Measurements from ENCODE around the gene ABHD11. TPM values are rescaled to one million over a fixed set of nuclear protein-coding genes. Genes with fewer than 3 reads are reported as not detected.
"Not testable (repeated sequence)": the region's sequence is repeated elsewhere in the genome, so short reads cannot be mapped to it uniquely, and the experiment has no call there.

The ABHD11 gene
- total and polyA plus RNA-seq, 4 donors = 9.9 to 22.3 (median 15.8) TPM

DNA sequence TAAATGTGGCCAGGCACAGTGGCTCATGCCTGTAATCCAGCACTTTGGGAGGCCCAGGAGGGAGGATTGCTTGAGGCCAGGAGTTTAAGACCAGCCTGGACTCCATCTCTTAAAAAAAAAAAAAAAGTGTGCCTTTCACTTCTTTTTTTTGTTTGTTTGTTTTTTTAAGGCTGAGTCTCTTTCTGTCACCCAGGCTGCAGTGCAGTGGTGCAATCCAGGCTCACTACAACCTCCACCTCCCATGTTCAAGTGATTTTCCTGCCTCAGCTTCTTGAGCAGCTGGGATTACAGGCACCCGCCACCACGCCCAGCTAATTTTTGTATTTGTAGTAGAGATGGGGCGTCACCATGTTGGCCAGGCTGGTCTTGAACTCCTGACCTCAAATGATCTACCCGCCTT is 16.4 kb downstream of the ABHD11 start:
- H3K27me3 ChIP-seq (ENCODE audit: control insufficient read depth, insufficient read depth, low read length); H3K9me3 ChIP-seq (ENCODE audit: control insufficient read depth, insufficient read depth, low read length); H3K36me3 ChIP-seq (ENCODE audit: control insufficient read depth, insufficient read depth, low read length); H3K27ac ChIP-seq (ENCODE audit: low read depth, low read length); H3K4me3 ChIP-seq (ENCODE audit: low read depth, low read length); DNase-seq (ENCODE audit: low read depth in 4 of 6, low spot score in 6 of 6): not testable (repeated sequence)
- peaks cover 41% of the 10 kb centered on the region for H3K4me1 ChIP-seq (ENCODE audit: control insufficient read depth, insufficient read depth, low read length)
- 89% methylated on average over 4 of the region's 4 CpGs for WGBS (ENCODE audit: insufficient coverage)

DNA sequence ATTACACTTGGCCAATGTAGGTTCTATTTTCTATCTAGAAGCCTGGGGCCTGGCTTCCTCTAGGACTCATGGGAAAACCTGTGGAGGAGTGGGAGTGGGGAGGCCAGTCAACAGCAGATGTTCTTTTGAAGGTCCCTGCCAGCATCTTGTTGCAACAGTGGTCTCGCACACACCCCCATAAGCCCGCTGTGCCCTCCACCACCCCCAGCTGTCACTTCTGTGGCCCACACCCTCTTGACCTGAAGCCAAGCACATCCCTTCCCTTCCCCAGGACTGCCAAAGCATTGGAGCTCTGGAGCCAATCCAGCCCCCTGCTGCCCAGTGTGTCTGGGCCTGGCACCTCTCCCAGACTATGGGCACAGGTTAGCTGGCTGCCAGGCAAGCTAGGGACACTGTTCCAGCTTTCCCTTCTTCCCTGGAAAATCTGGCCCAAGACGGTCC is 17.2 kb downstream of the ABHD11 start:
- 28% methylated on average over 3 of the region's 3 CpGs for WGBS (ENCODE audit: insufficient coverage)
- Histone ChIP-seq H3K27ac (ENCODE audit: low read depth, low read length) (no peak overlapping the region), H3K4me1 (ENCODE audit: control insufficient read depth, insufficient read depth, low read length) (peaks cover 41% of the 10 kb centered on the region), H3K9me3 (ENCODE audit: control insufficient read depth, insufficient read depth, low read length) (no peaks in the 10 kb centered on the region), H3K36me3 (ENCODE audit: control insufficient read depth, insufficient read depth, low read length) (peaks cover 3% of the 10 kb centered on the region), H3K27me3 (ENCODE audit: control insufficient read depth, insufficient read depth, low read length) (no peaks in the 10 kb centered on the region), H3K4me3 (ENCODE audit: low read depth, low read length) (no peak overlapping the region)
- peak in 4 of 6 donors; percentile 71 to 93 (median 86) for DNase-seq (ENCODE audit: low read depth in 4 of 6, low spot score in 6 of 6)

DNA sequence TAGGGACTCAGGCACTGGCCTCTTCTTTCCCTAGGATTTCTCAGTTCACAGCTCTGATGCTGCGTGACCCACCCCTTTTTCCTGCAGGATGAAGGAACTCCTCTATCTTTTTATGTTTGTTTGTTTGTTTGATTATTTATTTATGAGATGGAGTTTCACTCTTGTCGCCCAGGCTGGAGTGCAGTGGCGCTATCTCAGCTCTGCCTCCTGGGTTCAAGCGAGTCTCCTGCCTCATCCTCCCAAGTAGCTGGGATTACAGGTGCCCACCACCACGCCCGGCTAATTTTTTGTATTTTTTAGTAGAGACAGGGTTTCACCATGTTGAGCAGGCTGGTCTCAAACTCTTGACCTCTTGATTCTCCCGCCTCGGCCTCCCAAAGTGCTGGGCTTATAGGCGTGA is 18.2 kb downstream of the ABHD11 start:
- 97% methylated on average over 7 of the region's 9 CpGs for WGBS (ENCODE audit: insufficient coverage)
- H3K27ac ChIP-seq (ENCODE audit: low read depth, low read length) = not testable (repeated sequence)

DNA sequence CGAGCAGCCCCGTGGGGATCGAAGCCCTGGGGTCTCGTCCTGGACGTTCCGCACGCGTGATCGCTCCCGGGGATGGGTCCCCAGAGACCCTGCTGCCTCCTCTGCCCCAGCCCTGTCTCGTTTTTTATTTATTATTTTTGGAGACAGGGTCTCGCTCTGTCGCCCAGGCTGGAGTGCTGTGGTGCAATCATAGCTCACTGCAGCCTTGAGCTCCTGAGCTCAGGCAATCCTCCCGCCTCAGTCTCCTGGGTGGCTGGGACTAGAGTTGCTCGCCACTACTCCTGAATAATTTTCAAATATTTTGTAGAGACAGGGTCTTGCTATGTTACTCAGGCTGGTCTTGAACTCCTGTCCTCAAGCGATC is 18.8 kb downstream of the ABHD11 start:
- H3K4me1 ChIP-seq (ENCODE audit: control insufficient read depth, insufficient read depth, low read length) = peaks cover 41% of the 10 kb centered on the region
- 29% methylated on average over 3 of the region's 16 CpGs for WGBS (ENCODE audit: insufficient coverage)
- H3K36me3 ChIP-seq (ENCODE audit: control insufficient read depth, insufficient read depth, low read length) = peaks cover 11% of the 10 kb centered on the region
- H3K27me3 ChIP-seq (ENCODE audit: control insufficient read depth, insufficient read depth, low read length) = no peaks in the 10 kb centered on the region
- H3K4me3 ChIP-seq (ENCODE audit: low read depth, low read length) = peak overlapping the region; percentile 37
- H3K27ac ChIP-seq (ENCODE audit: low read depth, low read length) = no peak overlapping the region
- no peaks in the 10 kb centered on the region for H3K9me3 ChIP-seq (ENCODE audit: control insufficient read depth, insufficient read depth, low read length)
- DNase-seq (ENCODE audit: low read depth in 4 of 6, low spot score in 6 of 6) = no peak

More for the DNA sequence above, 18.2 kb downstream of the ABHD11 start:
- not testable (repeated sequence) for H3K36me3 ChIP-seq (ENCODE audit: control insufficient read depth, insufficient read depth, low read length); DNase-seq (ENCODE audit: low read depth in 4 of 6, low spot score in 6 of 6); H3K4me3 ChIP-seq (ENCODE audit: low read depth, low read length); H3K27me3 ChIP-seq (ENCODE audit: control insufficient read depth, insufficient read depth, low read length); H3K9me3 ChIP-seq (ENCODE audit: control insufficient read depth, insufficient read depth, low read length)
- H3K4me1 ChIP-seq (ENCODE audit: control insufficient read depth, insufficient read depth, low read length) = peaks cover 41% of the 10 kb centered on the region

DNA sequence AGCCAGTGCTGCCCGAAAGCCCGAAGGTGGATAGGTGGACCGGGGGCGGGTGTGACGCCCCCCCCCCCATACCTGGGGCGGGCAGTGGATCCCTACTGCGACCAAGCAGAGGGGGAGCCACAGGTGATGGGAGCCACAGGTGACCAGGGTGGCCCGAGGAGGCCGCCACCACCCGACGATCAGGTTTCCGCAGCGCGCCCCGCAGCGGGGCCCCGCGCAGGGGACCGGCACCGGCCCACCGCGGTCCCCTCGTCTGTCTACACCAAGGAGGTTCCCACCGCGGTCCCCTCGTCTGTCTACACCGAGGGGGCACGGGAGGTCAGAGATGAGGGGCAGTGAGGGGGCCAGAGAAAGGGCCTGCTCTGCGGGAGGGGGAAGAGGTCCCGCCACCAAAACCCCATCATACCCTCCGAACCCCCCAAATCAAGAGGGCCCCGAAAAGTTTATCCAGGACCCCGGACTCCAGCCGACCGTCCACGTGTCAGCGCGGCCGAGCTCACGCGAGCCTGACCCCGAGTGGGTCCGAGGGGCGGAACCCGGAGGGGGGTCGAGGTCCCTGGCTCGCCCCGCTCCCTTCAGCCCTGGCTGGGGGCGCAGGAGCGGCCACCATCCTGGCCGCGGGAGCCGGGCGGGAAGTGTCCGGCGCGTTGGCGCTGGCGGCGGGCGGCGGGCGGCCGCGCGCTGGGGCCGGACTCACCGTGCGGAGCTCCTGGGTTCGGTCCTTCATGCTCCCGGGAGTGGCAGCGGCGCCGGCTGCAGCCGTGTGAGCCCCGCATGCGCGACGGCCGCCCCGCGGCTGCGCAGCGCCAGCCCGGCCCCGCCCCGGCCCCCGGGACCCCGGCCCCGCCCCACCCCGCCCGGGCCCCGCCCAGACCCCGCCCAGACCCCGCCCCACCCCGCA is 19.4 kb downstream of the ABHD11 start, which contains the start of gene STX1A:
Gene STX1A, minus strand, starts transcription at position 765 of the 901 bp plus-strand sequence. Its CDS starts 38 bp downstream, at position 727.
- peak in 2 of 6 donors; percentile 85 to 87 for DNase-seq (ENCODE audit: low read depth in 4 of 6, low spot score in 6 of 6)
- WGBS (ENCODE audit: insufficient coverage) = under 1% methylated on average over 63 of the region's 96 CpGs
- Histone ChIP-seq H3K36me3 (ENCODE audit: control insufficient read depth, insufficient read depth, low read length) (peaks cover 11% of the 10 kb centered on the region), H3K27ac (ENCODE audit: low read depth, low read length) (no peak within 1 kb of the TSS), H3K27me3 (ENCODE audit: control insufficient read depth, insufficient read depth, low read length) (no peaks in the 10 kb centered on the region), H3K4me1 (ENCODE audit: control insufficient read depth, insufficient read depth, low read length) (peaks cover 41% of the 10 kb centered on the region), H3K4me3 (ENCODE audit: low read depth, low read length) (peak within 1 kb of the TSS; percentile 60), H3K9me3 (ENCODE audit: control insufficient read depth, insufficient read depth, low read length) (no peaks in the 10 kb centered on the region)

DNA sequence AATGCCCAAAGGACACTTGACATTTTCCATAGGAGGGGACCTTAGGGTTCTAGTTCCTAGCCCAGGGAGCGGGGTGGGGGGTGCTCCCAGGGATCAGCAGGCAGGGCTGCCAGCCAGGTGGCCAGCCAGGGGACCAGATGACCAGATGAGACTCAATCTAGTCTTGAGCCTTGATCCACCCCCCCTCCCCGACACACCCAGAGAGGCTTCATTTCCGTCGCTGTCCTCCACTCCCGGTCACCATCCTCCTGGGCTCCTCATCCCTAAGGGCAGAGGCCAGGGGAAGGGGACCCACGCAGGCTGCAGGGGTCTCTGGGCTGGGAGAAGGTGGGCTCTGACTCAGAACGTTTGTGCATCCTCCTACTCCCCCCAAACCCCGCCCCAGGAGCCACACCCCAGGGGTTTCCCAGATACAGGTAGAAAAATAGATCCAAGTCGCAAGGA is 20.1 kb downstream of the ABHD11 start:
- H3K4me1 ChIP-seq (ENCODE audit: control insufficient read depth, insufficient read depth, low read length) = peaks cover 41% of the 10 kb centered on the region
- no peak overlapping the region for H3K27ac ChIP-seq (ENCODE audit: low read depth, low read length)
- no peaks in the 10 kb centered on the region for H3K27me3 ChIP-seq (ENCODE audit: control insufficient read depth, insufficient read depth, low read length)

DNA sequence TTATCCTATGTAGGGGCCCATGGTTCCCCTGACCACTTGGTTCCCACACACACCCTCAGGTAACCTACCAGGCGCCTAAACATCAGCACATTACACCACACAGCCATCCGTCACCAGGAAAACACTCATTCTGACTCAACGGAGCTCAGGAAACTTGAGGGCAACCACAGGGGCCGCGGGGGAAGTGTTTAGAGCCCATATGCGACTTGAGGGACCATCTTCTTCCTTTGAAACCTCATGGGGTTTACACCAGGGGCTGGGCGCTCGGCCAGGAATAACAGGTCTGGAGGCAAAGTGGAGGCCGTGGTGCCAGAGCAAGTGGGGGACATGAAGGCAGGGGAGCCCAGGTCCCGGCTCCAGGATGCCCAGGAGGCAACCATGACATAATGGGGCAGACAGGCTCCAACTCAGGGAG is 20.6 kb downstream of the ABHD11 start:
- H3K4me1 ChIP-seq (ENCODE audit: control insufficient read depth, insufficient read depth, low read length) = peaks cover 41% of the 10 kb centered on the region
- H3K27me3 ChIP-seq (ENCODE audit: control insufficient read depth, insufficient read depth, low read length) = no peaks in the 10 kb centered on the region
- H3K4me3 ChIP-seq (ENCODE audit: low read depth, low read length) = no peak overlapping the region
- H3K9me3 ChIP-seq (ENCODE audit: control insufficient read depth, insufficient read depth, low read length) = no peaks in the 10 kb centered on the region
- H3K27ac ChIP-seq (ENCODE audit: low read depth, low read length) = no peak overlapping the region
- peaks cover 11% of the 10 kb centered on the region for H3K36me3 ChIP-seq (ENCODE audit: control insufficient read depth, insufficient read depth, low read length)
- WGBS (ENCODE audit: insufficient coverage) = 78% methylated on average over 10 of the region's 10 CpGs
- DNase-seq (ENCODE audit: low read depth in 4 of 6, low spot score in 6 of 6) = no peak

More for the DNA sequence above, 20.1 kb downstream of the ABHD11 start:
- DNase-seq (ENCODE audit: low read depth in 4 of 6, low spot score in 6 of 6) = no peak
- WGBS (ENCODE audit: insufficient coverage) = 48% methylated on average over 2 of the region's 9 CpGs
- peaks cover 11% of the 10 kb centered on the region for H3K36me3 ChIP-seq (ENCODE audit: control insufficient read depth, insufficient read depth, low read length)
- peak overlapping the region; percentile 60 for H3K4me3 ChIP-seq (ENCODE audit: low read depth, low read length)
- H3K9me3 ChIP-seq (ENCODE audit: control insufficient read depth, insufficient read depth, low read length) = no peaks in the 10 kb centered on the region

DNA sequence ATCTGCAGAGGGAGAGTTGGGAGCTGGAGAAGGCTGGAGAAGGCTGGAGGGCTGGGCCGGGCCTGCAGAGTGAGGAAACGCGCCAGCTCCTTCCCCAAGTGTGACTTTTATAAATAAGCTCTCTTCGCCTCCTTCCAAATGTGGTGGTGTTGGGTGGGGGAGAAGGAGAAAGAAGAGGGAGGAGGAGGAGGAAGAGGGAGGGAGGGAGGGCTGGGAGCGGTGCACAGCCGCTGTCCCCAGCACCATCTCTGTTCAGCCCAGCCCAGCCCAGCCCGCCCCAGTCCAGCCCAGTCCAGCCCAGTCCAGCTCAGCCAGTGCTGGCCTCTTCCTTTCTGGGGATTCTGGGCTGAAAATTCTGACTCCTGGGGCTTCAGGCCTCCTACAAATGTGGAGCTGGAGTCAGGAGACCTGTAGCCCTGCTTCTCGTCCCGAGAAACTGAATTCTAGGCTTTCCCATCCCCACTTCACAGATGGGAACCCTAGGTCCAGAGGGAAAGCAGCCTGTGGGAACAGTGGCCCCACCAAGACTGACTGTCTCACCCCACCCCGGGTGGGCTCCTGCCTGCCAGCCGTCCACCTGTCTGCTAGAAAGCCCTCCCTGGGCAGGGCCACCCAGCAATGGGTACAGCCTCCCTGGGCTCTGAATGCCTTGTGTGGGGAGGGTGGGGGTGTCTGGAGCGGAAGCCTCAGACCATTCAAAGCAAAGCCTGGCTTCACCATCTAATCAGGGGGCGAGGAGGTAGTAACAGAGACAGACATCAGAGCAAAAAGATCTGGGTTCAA is 21.4 kb downstream of the ABHD11 start:
- WGBS (ENCODE audit: insufficient coverage) = 85% methylated on average over 5 of the region's 13 CpGs
- Histone ChIP-seq H3K4me1 (ENCODE audit: control insufficient read depth, insufficient read depth, low read length) (peaks cover 41% of the 10 kb centered on the region), H3K4me3 (ENCODE audit: low read depth, low read length) (no peak overlapping the region)

DNA sequence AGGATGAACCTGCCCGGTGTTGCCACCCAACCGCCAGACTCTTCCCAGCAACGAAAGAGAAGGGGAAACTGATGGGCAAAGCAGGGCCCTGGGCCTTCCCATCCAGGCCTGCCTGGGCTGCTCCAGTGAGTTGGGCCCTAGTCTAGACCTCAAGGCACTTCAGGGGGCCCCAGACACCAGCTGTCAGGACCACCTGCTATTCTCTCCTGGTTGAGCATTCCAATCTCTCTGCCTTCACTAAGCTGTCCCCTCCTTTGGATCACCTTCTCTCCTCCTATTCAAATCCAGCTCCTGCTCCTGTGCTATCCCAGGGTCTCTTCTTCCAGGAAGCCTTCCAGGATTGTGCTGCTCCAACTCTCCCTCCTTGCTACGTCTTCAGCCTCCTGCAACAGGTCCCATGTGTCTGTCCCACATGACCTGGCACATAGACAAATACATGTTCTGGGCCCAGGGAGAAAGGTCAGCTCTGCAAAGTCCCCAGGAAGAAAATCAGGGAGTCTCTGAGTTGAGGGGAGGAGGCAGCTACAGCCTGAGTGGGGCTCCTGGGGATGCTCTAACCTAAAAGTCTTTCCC is 22.2 kb downstream of the ABHD11 start:
- Histone ChIP-seq H3K9me3 (ENCODE audit: control insufficient read depth, insufficient read depth, low read length) (no peaks in the 10 kb centered on the region), H3K27ac (ENCODE audit: low read depth, low read length) (no peak overlapping the region), H3K4me1 (ENCODE audit: control insufficient read depth, insufficient read depth, low read length) (peaks cover 34% of the 10 kb centered on the region), H3K27me3 (ENCODE audit: control insufficient read depth, insufficient read depth, low read length) (no peaks in the 10 kb centered on the region), H3K36me3 (ENCODE audit: control insufficient read depth, insufficient read depth, low read length) (peaks cover 14% of the 10 kb centered on the region), H3K4me3 (ENCODE audit: low read depth, low read length) (no peak overlapping the region)
- no peak for DNase-seq (ENCODE audit: low read depth in 4 of 6, low spot score in 6 of 6)
- WGBS (ENCODE audit: insufficient coverage) = 78% methylated on average over 4 of the region's 4 CpGs

More for the DNA sequence above, 21.4 kb downstream of the ABHD11 start:
- H3K36me3 ChIP-seq (ENCODE audit: control insufficient read depth, insufficient read depth, low read length) = peaks cover 11% of the 10 kb centered on the region
- no peak overlapping the region for H3K27ac ChIP-seq (ENCODE audit: low read depth, low read length)
- DNase-seq (ENCODE audit: low read depth in 4 of 6, low spot score in 6 of 6) = peak in 1 of 6 donors; percentile 37
- H3K27me3 ChIP-seq (ENCODE audit: control insufficient read depth, insufficient read depth, low read length) = no peaks in the 10 kb centered on the region
- H3K9me3 ChIP-seq (ENCODE audit: control insufficient read depth, insufficient read depth, low read length) = no peaks in the 10 kb centered on the region

Measured in spinal cord (tissue), 10 donors.